ENCODE results near the gene TSPAN15. TPM values are rescaled to one million over a fixed set of nuclear protein-coding genes. Genes with fewer than 3 reads are reported as not detected.

Gene TSPAN15
- total and polyA plus RNA-seq, 4 donors, result 44.3 to 68.4 (median 55.0) TPM

DNA sequence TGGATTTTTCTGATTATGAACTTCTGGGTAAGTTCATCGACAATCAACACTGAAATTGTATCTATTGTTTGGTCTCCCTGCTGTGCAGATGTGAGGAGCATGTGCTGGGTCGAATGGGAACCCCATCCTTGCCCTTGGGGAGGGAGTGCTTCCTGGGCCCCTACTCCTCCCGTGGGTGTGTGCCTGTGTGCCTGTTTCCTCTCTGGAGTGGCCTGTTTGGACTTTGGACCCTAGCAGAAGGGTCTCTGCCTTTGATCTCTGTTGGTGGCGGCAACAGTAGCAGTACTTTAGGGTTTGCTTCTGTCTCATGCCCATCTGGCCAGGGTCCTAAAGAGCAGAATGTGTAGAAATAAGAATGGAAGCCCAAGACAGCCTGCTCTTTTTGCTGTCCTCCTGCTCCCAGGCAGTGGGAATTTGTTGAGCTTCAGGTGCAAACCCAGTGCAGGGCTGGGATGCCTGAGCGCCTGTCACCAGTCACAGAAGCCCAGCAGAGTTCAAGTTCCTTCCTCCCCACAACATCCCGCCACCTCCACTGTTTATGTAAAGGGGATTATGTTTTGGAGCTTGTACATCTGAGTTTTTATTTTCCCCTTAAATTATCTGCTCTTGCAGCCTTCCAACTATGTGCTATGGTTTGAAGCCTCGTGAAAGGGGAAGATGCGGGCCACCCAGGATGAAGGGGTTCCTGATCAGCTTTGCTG, 33.1 kb upstream of the TSPAN15 start:
- Histone ChIP-seq H3K9ac (ENCODE audit: insufficient read depth in 1 of 2, low read length in 2 of 2) (no peak overlapping the region), H3K4me3 (no peak overlapping the region), H3K4me1 (ENCODE audit: control insufficient read depth in 5 of 5, insufficient read depth in 5 of 5, low read length in 5 of 5) (peaks cover 0 to 24% (median 0%) of the 10 kb centered on the region in 5 donors), H3K27ac (ENCODE audit: low read depth in 1 of 2, low read length in 1 of 2) (no peak overlapping the region), H3K36me3 (ENCODE audit: control insufficient read depth in 4 of 4, insufficient read depth in 4 of 4, low read length in 4 of 4) (no peaks in the 10 kb centered on the region), H3K9me3 (ENCODE audit: control insufficient read depth in 4 of 4, insufficient read depth in 3 of 4, low read length in 3 of 4) (no peaks in the 10 kb centered on the region), H3K27me3 (ENCODE audit: control insufficient read depth in 3 of 3, insufficient read depth in 3 of 3, low read length in 2 of 3) (no peaks in the 10 kb centered on the region)
- DNase-seq (no peak), ATAC-seq (ENCODE audit: insufficient read depth, low FRiP score) (no peak)
- TF ChIP-seq, protein P1, sequence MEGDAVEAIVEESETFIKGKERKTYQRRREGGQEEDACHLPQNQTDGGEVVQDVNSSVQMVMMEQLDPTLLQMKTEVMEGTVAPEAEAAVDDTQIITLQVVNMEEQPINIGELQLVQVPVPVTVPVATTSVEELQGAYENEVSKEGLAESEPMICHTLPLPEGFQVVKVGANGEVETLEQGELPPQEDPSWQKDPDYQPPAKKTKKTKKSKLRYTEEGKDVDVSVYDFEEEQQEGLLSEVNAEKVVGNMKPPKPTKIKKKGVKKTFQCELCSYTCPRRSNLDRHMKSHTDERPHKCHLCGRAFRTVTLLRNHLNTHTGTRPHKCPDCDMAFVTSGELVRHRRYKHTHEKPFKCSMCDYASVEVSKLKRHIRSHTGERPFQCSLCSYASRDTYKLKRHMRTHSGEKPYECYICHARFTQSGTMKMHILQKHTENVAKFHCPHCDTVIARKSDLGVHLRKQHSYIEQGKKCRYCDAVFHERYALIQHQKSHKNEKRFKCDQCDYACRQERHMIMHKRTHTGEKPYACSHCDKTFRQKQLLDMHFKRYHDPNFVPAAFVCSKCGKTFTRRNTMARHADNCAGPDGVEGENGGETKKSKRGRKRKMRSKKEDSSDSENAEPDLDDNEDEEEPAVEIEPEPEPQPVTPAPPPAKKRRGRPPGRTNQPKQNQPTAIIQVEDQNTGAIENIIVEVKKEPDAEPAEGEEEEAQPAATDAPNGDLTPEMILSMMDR (IDR thresholded peaks at IDR 0.05; ENCODE audit: control extremely low read depth, extremely low read depth), result no peak
- WGBS, 2 donors, result 81 to 83% methylated on average over 8 of the region's 8 CpGs

DNA sequence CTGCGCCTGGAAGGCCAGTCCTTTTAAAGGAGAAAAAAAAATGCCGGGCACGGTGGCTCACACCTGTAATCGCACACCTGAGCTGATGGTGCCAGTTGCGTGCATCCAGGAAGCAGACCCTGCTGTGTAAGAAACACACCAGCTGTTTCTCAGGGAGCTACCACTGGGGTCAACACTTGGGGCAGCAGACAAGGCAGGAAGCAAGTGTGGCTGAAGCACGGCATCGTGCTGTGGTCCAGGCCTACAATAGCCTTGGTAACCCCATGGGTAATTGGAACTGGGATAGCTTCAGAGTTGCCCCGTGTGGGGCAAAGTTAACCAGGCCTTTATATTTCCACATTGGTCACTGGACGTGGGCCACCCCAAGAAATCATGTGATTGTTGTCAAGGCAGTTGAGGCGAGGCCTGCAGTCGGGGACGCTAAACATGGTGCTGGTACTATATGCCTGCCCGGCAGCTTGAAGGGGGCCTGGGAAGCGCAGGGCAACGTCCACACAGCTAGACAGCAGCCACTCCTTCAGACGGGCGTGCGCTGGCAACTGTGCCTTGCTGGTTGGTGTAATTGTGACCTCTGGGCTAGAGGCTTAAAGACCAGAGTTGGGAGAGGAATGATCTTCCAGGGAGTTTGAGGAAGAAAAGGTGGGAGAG, 32.0 kb upstream of the TSPAN15 start:
- no peaks in the 10 kb centered on the region for H3K9me3 ChIP-seq (ENCODE audit: control insufficient read depth in 4 of 4, insufficient read depth in 3 of 4, low read length in 3 of 4)
- DNase-seq (no peak), ATAC-seq (ENCODE audit: insufficient read depth, low FRiP score) (no peak)
- TF ChIP-seq, protein P1 (IDR thresholded peaks at IDR 0.05; ENCODE audit: control extremely low read depth, extremely low read depth), result no peak
- no peak overlapping the region for H3K9ac ChIP-seq (ENCODE audit: insufficient read depth in 1 of 2, low read length in 2 of 2)
- no peaks in the 10 kb centered on the region for H3K36me3 ChIP-seq (ENCODE audit: control insufficient read depth in 4 of 4, insufficient read depth in 4 of 4, low read length in 4 of 4)
- no peaks in the 10 kb centered on the region for H3K27me3 ChIP-seq (ENCODE audit: control insufficient read depth in 3 of 3, insufficient read depth in 3 of 3, low read length in 2 of 3)
- WGBS, 2 donors, result 93 to 94% methylated on average over 18 of the region's 18 CpGs
- H3K4me1 ChIP-seq (ENCODE audit: control insufficient read depth in 5 of 5, insufficient read depth in 5 of 5, low read length in 5 of 5), result peaks cover 0 to 24% (median 0%) of the 10 kb centered on the region in 5 donors
- no peak overlapping the region for H3K4me3 ChIP-seq
- H3K27ac ChIP-seq (ENCODE audit: low read depth in 1 of 2, low read length in 1 of 2), result no peak overlapping the region

DNA sequence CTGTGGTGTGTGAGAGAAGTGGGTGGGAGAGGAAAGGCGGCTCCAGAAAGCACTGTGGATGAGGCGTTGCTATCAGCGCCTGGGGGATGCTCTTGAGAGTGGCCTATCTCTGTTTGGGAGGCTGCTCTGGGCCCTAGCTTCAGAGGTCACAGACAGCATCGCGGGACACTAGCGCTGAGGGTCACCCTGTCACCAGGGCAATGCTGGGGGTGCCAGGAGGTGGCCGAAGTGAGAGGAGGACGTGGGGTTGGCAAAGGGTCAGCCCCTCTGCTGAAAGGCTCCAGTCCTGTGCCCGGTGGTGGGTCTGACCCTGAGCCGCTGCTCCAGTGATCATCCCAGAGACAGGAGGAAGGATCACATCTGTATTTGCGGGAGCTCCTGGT, 31.5 kb upstream of the TSPAN15 start:
- ATAC-seq (ENCODE audit: insufficient read depth, low FRiP score) (no peak), DNase-seq (no peak)
- Histone ChIP-seq H3K9ac (ENCODE audit: insufficient read depth in 1 of 2, low read length in 2 of 2) (no peak overlapping the region), H3K27me3 (ENCODE audit: control insufficient read depth in 3 of 3, insufficient read depth in 3 of 3, low read length in 2 of 3) (no peaks in the 10 kb centered on the region), H3K9me3 (ENCODE audit: control insufficient read depth in 4 of 4, insufficient read depth in 3 of 4, low read length in 3 of 4) (no peaks in the 10 kb centered on the region), H3K27ac (ENCODE audit: low read depth in 1 of 2, low read length in 1 of 2) (no peak overlapping the region), H3K36me3 (ENCODE audit: control insufficient read depth in 4 of 4, insufficient read depth in 4 of 4, low read length in 4 of 4) (no peaks in the 10 kb centered on the region), H3K4me3 (no peak overlapping the region), H3K4me1 (ENCODE audit: control insufficient read depth in 5 of 5, insufficient read depth in 5 of 5, low read length in 5 of 5) (peaks cover 0 to 24% (median 0%) of the 10 kb centered on the region in 5 donors)
- TF ChIP-seq, protein P1 (IDR thresholded peaks at IDR 0.05; ENCODE audit: control extremely low read depth, extremely low read depth), result no peak
- 88% methylated on average over 11 of the region's 11 CpGs for WGBS, 2 donors
